Endothelial cell of umbilical vein (primary cell): ENCODE data around the gene USP46. TPM values are rescaled to one million over a fixed set of nuclear protein-coding genes. Genes with fewer than 3 reads are reported as not detected.
A peak's percentile ranks its signal among the peaks of the same experiment; 100 is the strongest.

Experiments
- BruUV-seq: library from RNA; stranded (reverse); fragments of 400-500 nt; replicated peaks from 2 replicates; lab custom pipeline; 2021; lab: Mats Ljungman, UMichigan
- CTCF ChIA-PET: fragments of 300-600, 350-600 bp; sonication (Branson Sonifier 250); formaldehyde crosslinking; loops from one replicate; lab custom pipeline; 2021; ENCODE audit warnings: antibody characterized with exemption, inconsistent platforms; lab: Charles Lee
- POLR2A ChIA-PET: fragments of 300-600, 350-600 bp; sonication (Branson Sonifier 250); formaldehyde crosslinking; loops from one replicate; lab custom pipeline; 2021; ENCODE audit warnings: antibody characterized with exemption, inconsistent platforms; lab: Charles Lee
- DNase-seq: peaks from one replicate; pipeline ENCODE4 v3.0.0-alpha.2; 2011; ENCODE audit warnings: low read depth, low spot score
- FAIRE-seq: peaks from 2 replicates; lab custom pipeline; 2011; peaks lifted over from hg19 to GRCh38; lab: Jason Lieb, UNC
- H2AFZ ChIP-seq: 2 replicates; pipeline ENCODE4 v1.6.0; 2012; ENCODE audit warnings: low read depth, low read length, control low read depth, inconsistent platforms
- H3K27ac ChIP-seq: 2 replicates; pipeline ENCODE4 v1.5.1; 2011; ENCODE audit warnings: low read depth, mild to moderate bottlenecking, control low read depth, low read length, moderate library complexity; ENCODE audit not compliant: insufficient read depth
- H3K27me3 ChIP-seq, 2 experiments: 2 replicates each; pipeline versions ENCODE4 v1.6.0 to v1.6.1; 2011; ENCODE audit warnings: low read length in 2 of 2, mixed read lengths in 1 of 2; ENCODE audit not compliant: control insufficient read depth in 2 of 2, insufficient read depth in 2 of 2
- H3K36me3 ChIP-seq, 2 experiments: 2 replicates in 1 of 2; 3 replicates in 1 of 2; pipeline ENCODE4 v1.5.1; 2011; ENCODE audit warnings: low read length in 2 of 2, mild to moderate bottlenecking in 1 of 2, moderate library complexity in 1 of 2; ENCODE audit not compliant: control insufficient read depth in 2 of 2, insufficient read depth in 2 of 2; ENCODE audit errors: extremely low read depth in 1 of 2
- H3K4me1 ChIP-seq: 3 replicates; pipeline ENCODE4 v1.5.1; 2011; ENCODE audit warnings: mild to moderate bottlenecking, low read length; ENCODE audit not compliant: control insufficient read depth, insufficient read depth; ENCODE audit errors: extremely low read depth
- H3K4me2 ChIP-seq: 2 replicates; pipeline ENCODE4 v1.6.1; 2011; ENCODE audit warnings: low read length, control low read depth, mixed read lengths; ENCODE audit not compliant: insufficient read depth
- H3K4me3 ChIP-seq, 3 experiments: fragments of 200-600 bp in 1 of 3; sonication (generic), shearing (Covaris generic) in 1 of 3; replicated peaks in 1 of 3; 2 replicates each; pipeline ENCODE4 v1.5.1; 2011 to 2016; ENCODE audit warnings: control low read depth in 3 of 3, low read length in 3 of 3, mild to moderate bottlenecking in 2 of 3, inconsistent platforms in 1 of 3, low read depth in 1 of 3, moderate library complexity in 1 of 3; ENCODE audit not compliant: insufficient read depth in 1 of 3
- H3K79me2 ChIP-seq: 2 replicates; pipeline ENCODE4 v1.6.0; 2012; ENCODE audit warnings: low read length, inconsistent platforms; ENCODE audit not compliant: control insufficient read depth, insufficient read depth
- H3K9ac ChIP-seq: replicated peaks from 2 replicates; pipeline ENCODE3; 2011; ENCODE audit warnings: low read length, control low read depth; ENCODE audit not compliant: insufficient read depth; ENCODE audit errors: extremely low read depth
- H3K9me1 ChIP-seq: replicated peaks from 3 replicates; pipeline ENCODE4 v1.6.0; 2011; ENCODE audit warnings: mild to moderate bottlenecking, low read length; ENCODE audit not compliant: control insufficient read depth, insufficient read depth; ENCODE audit errors: extremely low read depth
- H3K9me3 ChIP-seq: replicated peaks from 2 replicates; pipeline ENCODE4 v1.5.1; 2012; ENCODE audit warnings: low read length, inconsistent platforms; ENCODE audit not compliant: control insufficient read depth, insufficient read depth
- H4K20me1 ChIP-seq: replicated peaks from 2 replicates; pipeline ENCODE3; 2011; ENCODE audit warnings: mild to moderate bottlenecking, low read length; ENCODE audit not compliant: control insufficient read depth, insufficient read depth; ENCODE audit errors: extremely low read depth
- EZH2 ChIP-seq: IDR thresholded peaks from 2 replicates; pipeline ENCODE4 v1.6.1; 2012; ENCODE audit warnings: borderline replicate concordance, low read depth, mild to moderate bottlenecking, moderate library complexity, low read length, inconsistent platforms; ENCODE audit not compliant: severe bottlenecking
- FOS ChIP-seq: IDR thresholded peaks from 2 replicates; pipeline ENCODE4 v1.6.1; 2011; ENCODE audit warnings: mild to moderate bottlenecking, low read length, moderate library complexity, borderline replicate concordance; ENCODE audit not compliant: insufficient read depth
- GATA2 ChIP-seq: IDR thresholded peaks from 2 replicates; pipeline ENCODE4 v1.7.0; 2011; ENCODE audit warnings: low read depth, mild to moderate bottlenecking, moderate library complexity, mixed read lengths, low read length; ENCODE audit not compliant: insufficient read length, insufficient read depth
- JUN ChIP-seq: IDR thresholded peaks from 2 replicates; pipeline ENCODE4 v1.6.1; 2011; ENCODE audit warnings: borderline replicate concordance, low read depth; ENCODE audit not compliant: insufficient read length, insufficient read depth
- MYC ChIP-seq: IDR thresholded peaks from one replicate; pipeline ENCODE4 v1.6.1; 2011; ENCODE audit warnings: mild to moderate bottlenecking, low read depth, low read length
- POLR2A ChIP-seq: IDR thresholded peaks from 2 replicates; pipeline ENCODE4 v1.6.1; 2012; ENCODE audit warnings: low read depth, mild to moderate bottlenecking, control low read depth, low read length
- POLR2AphosphoS5 ChIP-seq: IDR thresholded peaks from 2 replicates; pipeline ENCODE4 v1.6.1; 2012; ENCODE audit warnings: low read depth, mild to moderate bottlenecking, control low read depth, low read length, moderate library complexity; ENCODE audit not compliant: insufficient read depth
- dilution Hi-C: fragments of 300-500 bp; cut with MboI; formaldehyde crosslinking; loops from one replicate; pipeline ENCODE4 v1.15.0; 2019; ENCODE audit warnings: low sequenced_read_pairs; ENCODE audit not compliant: extremely low pct_ligation_motif_present
- intact Hi-C: fragments of 100-400 bp; cut with micrococcal nuclease; formaldehyde crosslinking; loops from one replicate; pipeline ENCODE4 v1.10.0; 2022
- polyA plus RNA-seq, 4 experiments: library from polyadenylated mRNA; depleted of rRNA in 3 of 4; stranded (reverse) in 3 of 4; unstranded in 1 of 4; fragments of >200 nt; gene quantifications; 2 replicates each; pipeline versions ENCODE4 v1.2.1 to v1.2.3, GENCODE V29; 2011 to 2012; ENCODE audit warnings: missing spikeins in 1 of 4
- total RNA-seq: library from RNA; stranded (reverse); gene quantifications from 2 replicates; pipeline ENCODE4 v1.2.3, GENCODE V29; 2021
- TF ChIP-seq, protein P1 (sequence below): IDR thresholded peaks from 2 replicates; pipeline ENCODE4 v1.6.1; 2011; ENCODE audit not compliant: insufficient read depth, insufficient read length
- TF ChIP-seq, protein P2 (sequence below), 2 donors: IDR thresholded peaks; 1 replicate in 1 of 2; 2 replicates in 1 of 2; pipeline ENCODE4 v1.5.1; 2011; ENCODE audit warnings: low read length in 2 of 2, mild to moderate bottlenecking in 2 of 2, moderate library complexity in 2 of 2, control low read depth in 1 of 2, inconsistent platforms in 1 of 2, low read depth in 1 of 2; ENCODE audit not compliant: insufficient read depth in 1 of 2; ENCODE audit errors: extremely low read depth in 1 of 2

Gene USP46
- total and polyA plus RNA-seq, 2 donors (not counting 3 experiments of a cell fraction or from before 2014, with no cell fraction given): 5.2 to 23.7 TPM

DNA sequence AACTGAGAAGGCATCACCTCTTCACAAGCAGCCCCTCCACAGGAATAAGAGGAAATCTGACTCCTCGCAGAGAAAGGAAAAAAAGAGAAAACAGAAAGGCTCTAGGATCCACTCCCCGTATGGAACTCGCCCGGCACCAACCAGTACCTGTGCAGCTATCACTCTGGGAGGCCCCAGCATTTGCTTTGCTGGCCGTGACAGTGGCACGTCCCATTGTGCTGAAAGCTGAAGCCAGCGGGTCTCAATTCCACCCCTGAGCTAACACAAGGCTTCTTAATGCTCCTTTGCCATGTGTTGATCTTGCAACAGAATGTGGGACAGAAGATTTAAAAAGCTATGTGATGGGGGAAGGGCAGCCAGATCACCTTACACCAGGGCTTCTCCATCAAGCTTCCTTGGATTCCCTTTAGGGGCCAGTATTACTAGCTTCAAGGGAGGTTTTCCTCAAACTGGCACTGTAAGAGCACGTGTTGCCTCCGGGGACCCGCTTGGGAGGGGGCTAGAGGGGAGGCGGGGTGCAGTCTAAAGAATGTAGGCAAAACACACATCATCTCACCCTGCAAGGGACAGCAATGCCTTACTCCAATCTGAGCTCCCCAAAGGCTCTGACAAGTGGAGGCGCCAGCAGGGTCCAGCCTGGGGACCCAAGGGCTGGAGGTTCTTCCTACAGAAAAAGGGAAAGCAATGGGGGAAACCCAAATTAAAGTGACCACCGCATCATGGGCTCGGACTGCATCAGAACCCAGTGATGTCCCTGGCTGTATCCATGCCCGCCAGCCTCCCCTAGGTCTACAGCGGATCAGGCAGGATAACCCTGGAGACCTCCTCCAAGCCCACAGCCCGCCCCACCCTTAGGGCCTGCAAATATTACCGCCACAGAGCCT is 1.2 kb downstream of the USP46 start:
- H3K27ac ChIP-seq: no peak overlapping the region
- H2AFZ ChIP-seq: peak overlapping the region; percentile 95
- CTCF ChIA-PET: interaction anchor here (0.7 to 3.1 kb wide), 8 partner anchors 10 to 1576 kb away, joined by 3 to 14 read pairs (median 6); no protein-coding TSS in a partner anchor
- H3K9ac ChIP-seq: peak overlapping the region; percentile 83
- FAIRE-seq (no peak), DNase-seq (peak; percentile 21)
- no peaks in the 10 kb centered on the region for H4K20me1 ChIP-seq
- H3K4me1 ChIP-seq: peaks cover 13% of the 10 kb centered on the region
- H3K36me3 ChIP-seq: peaks cover 0 to 2% of the 10 kb centered on the region in 2 experiments
- dilution Hi-C loops (no loop called here), intact Hi-C loops (loop anchor here (2.0 to 10.0 kb wide), 3 partner anchors 65 to 477 kb away; no protein-coding TSS in a partner anchor)
- no TSS peak for BruUV-seq
- H3K9me1 ChIP-seq: no peaks in the 10 kb centered on the region
- POLR2A ChIA-PET: interaction anchor here (0.8 to 2.9 kb wide), 3 partner anchors 55 to 815 kb away, joined by 3 to 10 read pairs (median 3); no protein-coding TSS in a partner anchor
- peak overlapping the region; percentile 70 to 88 (median 78) for H3K4me3 ChIP-seq
- TF ChIP-seq MYC (no peak), POLR2A (no peak), GATA2 (no peak), POLR2AphosphoS5 (no peak), JUN (no peak), EZH2 (no peak), FOS (no peak)
- TF ChIP-seq, protein P1, sequence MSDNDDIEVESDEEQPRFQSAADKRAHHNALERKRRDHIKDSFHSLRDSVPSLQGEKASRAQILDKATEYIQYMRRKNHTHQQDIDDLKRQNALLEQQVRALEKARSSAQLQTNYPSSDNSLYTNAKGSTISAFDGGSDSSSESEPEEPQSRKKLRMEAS: no peak
- TF ChIP-seq, protein P2, sequence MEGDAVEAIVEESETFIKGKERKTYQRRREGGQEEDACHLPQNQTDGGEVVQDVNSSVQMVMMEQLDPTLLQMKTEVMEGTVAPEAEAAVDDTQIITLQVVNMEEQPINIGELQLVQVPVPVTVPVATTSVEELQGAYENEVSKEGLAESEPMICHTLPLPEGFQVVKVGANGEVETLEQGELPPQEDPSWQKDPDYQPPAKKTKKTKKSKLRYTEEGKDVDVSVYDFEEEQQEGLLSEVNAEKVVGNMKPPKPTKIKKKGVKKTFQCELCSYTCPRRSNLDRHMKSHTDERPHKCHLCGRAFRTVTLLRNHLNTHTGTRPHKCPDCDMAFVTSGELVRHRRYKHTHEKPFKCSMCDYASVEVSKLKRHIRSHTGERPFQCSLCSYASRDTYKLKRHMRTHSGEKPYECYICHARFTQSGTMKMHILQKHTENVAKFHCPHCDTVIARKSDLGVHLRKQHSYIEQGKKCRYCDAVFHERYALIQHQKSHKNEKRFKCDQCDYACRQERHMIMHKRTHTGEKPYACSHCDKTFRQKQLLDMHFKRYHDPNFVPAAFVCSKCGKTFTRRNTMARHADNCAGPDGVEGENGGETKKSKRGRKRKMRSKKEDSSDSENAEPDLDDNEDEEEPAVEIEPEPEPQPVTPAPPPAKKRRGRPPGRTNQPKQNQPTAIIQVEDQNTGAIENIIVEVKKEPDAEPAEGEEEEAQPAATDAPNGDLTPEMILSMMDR (IDR thresholded peaks at IDR 0.05; ENCODE audit: extremely low read depth in 1 of 2, insufficient read depth in 1 of 2, low read depth in 1 of 2, low read length in 2 of 2): no peak
- H3K27me3 ChIP-seq: no peaks in the 10 kb centered on the region
- H3K79me2 ChIP-seq: peaks cover 13% of the 10 kb centered on the region
- no peaks in the 10 kb centered on the region for H3K9me3 ChIP-seq
- H3K4me2 ChIP-seq: peak overlapping the region; percentile 88
